Ovary (tissue), 3 donors: ENCODE data around the gene PROB1.

ENCODE experiments used
- CTCF ChIP-seq, 3 donors: fragments of 450-650 bp in 2 of 3; fragments of 200-600 bp in 1 of 3; IDR thresholded peaks; one replicate each; pipeline versions ENCODE4 v1.5.1 to v1.8.0; 2016 to 2022; ENCODE audit warnings: antibody characterized with exemption in 3 of 3, mild to moderate bottlenecking in 1 of 3
- POLR2A ChIP-seq: fragments of 450-650 bp; IDR thresholded peaks from one replicate; pipeline ENCODE4 v1.6.1; 2017; ENCODE audit warnings: antibody characterized with exemption, mild to moderate bottlenecking, moderate library complexity
- donor health status: DM: no; HTN: no; CAD: no.

DNA sequence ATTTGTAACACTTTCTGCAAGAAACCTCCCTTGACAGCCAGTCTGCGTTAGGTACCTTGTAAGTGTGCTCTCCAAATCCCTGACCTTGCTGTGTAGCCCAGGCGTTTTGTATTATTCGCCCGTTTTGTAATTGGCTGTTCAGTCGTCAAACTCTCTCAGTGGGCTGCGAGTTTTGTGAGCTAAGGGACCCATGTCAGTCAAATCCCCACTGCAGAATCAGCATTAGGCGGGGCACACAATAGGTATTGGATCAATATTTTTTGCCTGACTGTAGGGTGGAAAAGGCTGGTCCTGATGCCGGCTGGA, 43.8 kb upstream of the PROB1 start:
- TF ChIP-seq CTCF (IDR thresholded peaks at IDR 0.05) = no peak
- no peak for TF ChIP-seq POLR2A
